Loucy (cell line): ENCODE results near the gene CDCA3.
A peak's percentile ranks its signal among the peaks of the same experiment; 100 is the strongest.

Experiments
- H2AFZ ChIP-seq: fragments of 200-600 bp; sonication (generic); 2 replicates; pipeline ENCODE4 v1.6.0; 2016; ENCODE audit warnings: antibody characterized with exemption, mild to moderate bottlenecking, low read length, moderate library complexity
- H3F3A ChIP-seq: fragments of 200-600 bp; 2 replicates; pipeline ENCODE4 v1.6.0; 2016; ENCODE audit warnings: antibody characterized with exemption, low read depth, mild to moderate bottlenecking
- H3K27me3 ChIP-seq: fragments of 200-600 bp; sonication (generic); 2 replicates; pipeline ENCODE4 v1.6.1; 2014; ENCODE audit warnings: low read length, mild to moderate bottlenecking; ENCODE audit not compliant: insufficient read depth, poor library complexity, severe bottlenecking
- H3K36me3 ChIP-seq: fragments of 200-600 bp; sonication (generic); 2 replicates; pipeline ENCODE4 v1.6.1; 2016; ENCODE audit warnings: low read length; ENCODE audit not compliant: insufficient read depth
- H3K4me1 ChIP-seq: fragments of 200-600 bp; sonication (generic); 2 replicates; pipeline ENCODE4 v1.5.1; 2014; ENCODE audit warnings: low read length, mild to moderate bottlenecking; ENCODE audit not compliant: insufficient read depth, poor library complexity, severe bottlenecking
- H3K4me2 ChIP-seq: fragments of 200-600 bp; sonication (generic); 2 replicates; pipeline ENCODE4 v1.6.0; 2014; ENCODE audit warnings: antibody characterized with exemption, low read length, low read depth, mild to moderate bottlenecking; ENCODE audit not compliant: poor library complexity, severe bottlenecking
- H3K4me3 ChIP-seq: fragments of 200-600 bp; sonication (generic); 2 replicates; pipeline ENCODE4 v1.5.1; 2014; ENCODE audit warnings: low read length, mild to moderate bottlenecking, mixed read lengths; ENCODE audit not compliant: poor library complexity, severe bottlenecking
- H3K79me2 ChIP-seq: fragments of 200-600 bp; sonication (generic); 2 replicates; pipeline ENCODE4 v1.6.1; 2014; ENCODE audit warnings: low read length; ENCODE audit not compliant: insufficient read depth
- H3K9ac ChIP-seq: fragments of 200-600 bp; sonication (generic); 2 replicates; pipeline ENCODE4 v1.6.0; 2014; ENCODE audit warnings: mild to moderate bottlenecking, low read depth, low read length, moderate library complexity; ENCODE audit not compliant: poor library complexity, severe bottlenecking
- H3K9me2 ChIP-seq: fragments of 200-600 bp; sonication (generic); replicated peaks from 2 replicates; pipeline ENCODE4 v1.6.1; 2016; ENCODE audit warnings: low read depth, low read length, mixed read lengths
- H3K9me3 ChIP-seq: fragments of 200-600 bp; sonication (generic); 2 replicates; pipeline ENCODE4 v1.6.1; 2014; ENCODE audit warnings: mild to moderate bottlenecking, antibody characterized with exemption, low read length, low read depth; ENCODE audit not compliant: insufficient read depth
- H4K20me1 ChIP-seq: fragments of 200-600 bp; sonication (generic); 2 replicates; pipeline ENCODE4 v1.6.0; 2014; ENCODE audit warnings: antibody characterized with exemption, low read length, mild to moderate bottlenecking; ENCODE audit not compliant: insufficient read depth, poor library complexity, severe bottlenecking
- CTCF ChIP-seq: fragments of 200-600 bp; sonication (generic); conservative IDR thresholded peaks from 2 replicates; pipeline ENCODE4 v1.5.1; 2014; ENCODE audit warnings: mild to moderate bottlenecking, antibody characterized with exemption, low read length
- EZH2phosphoT487 ChIP-seq: fragments of 200-600 bp; IDR thresholded peaks from 2 replicates; pipeline ENCODE4 v1.6.1; 2018; ENCODE audit warnings: antibody characterized with exemption, mild to moderate bottlenecking, moderate library complexity, borderline replicate concordance

CDCA3 gene

GRCh38 chr12:6830999-6831398, 20.1 kb downstream of the CDCA3 start:
- H3K9ac ChIP-seq: peak overlapping the region; percentile 89
- no peaks in the 10 kb centered on the region for H3K9me3 ChIP-seq
- H3F3A ChIP-seq: no peaks in the 10 kb centered on the region
- no peaks in the 10 kb centered on the region for H4K20me1 ChIP-seq
- H3K27me3 ChIP-seq: no peaks in the 10 kb centered on the region
- H3K79me2 ChIP-seq: peaks cover 25% of the 10 kb centered on the region; the same call in 1 of the 2 replicates
- H3K4me1 ChIP-seq: peaks cover 21% of the 10 kb centered on the region
- H3K4me2 ChIP-seq: peak overlapping the region; percentile 77
- H2AFZ ChIP-seq: no peak overlapping the region
- TF ChIP-seq EZH2phosphoT487 (no peak), CTCF (no peak)
- no peak overlapping the region for H3K4me3 ChIP-seq
- H3K9me2 ChIP-seq: no peaks in the 10 kb centered on the region
- peaks cover 11% of the 10 kb centered on the region; the same call in 1 of the 2 replicates for H3K36me3 ChIP-seq

GRCh38 chr12:6830286-6830890, 20.7 kb downstream of the CDCA3 start:
- Histone ChIP-seq H3K9me2 (no peaks in the 10 kb centered on the region), H3K36me3 (peaks cover 11% of the 10 kb centered on the region; the same call in 1 of the 2 replicates), H3K9me3 (no peaks in the 10 kb centered on the region), H4K20me1 (no peaks in the 10 kb centered on the region), H3K4me1 (peaks cover 21% of the 10 kb centered on the region), H3K79me2 (peaks cover 25% of the 10 kb centered on the region; the same call in 1 of the 2 replicates), H2AFZ (no peak overlapping the region), H3K9ac (peak overlapping the region; percentile 89), H3F3A (no peaks in the 10 kb centered on the region), H3K4me3 (peak overlapping the region; percentile 77), H3K4me2 (peak overlapping the region; percentile 77), H3K27me3 (no peaks in the 10 kb centered on the region)
- TF ChIP-seq EZH2phosphoT487 (no peak), CTCF (no peak)

GRCh38 chr12:6829536-6830220, 21.4 kb downstream of the CDCA3 start:
- Histone ChIP-seq H4K20me1 (no peaks in the 10 kb centered on the region), H2AFZ (peak overlapping the region; percentile 62; the same call in 1 of the 2 replicates), H3K4me2 (peak overlapping the region; percentile 77), H3K36me3 (peaks cover 11% of the 10 kb centered on the region; the same call in 1 of the 2 replicates), H3K27me3 (no peaks in the 10 kb centered on the region), H3F3A (no peaks in the 10 kb centered on the region), H3K4me1 (peaks cover 21% of the 10 kb centered on the region), H3K79me2 (peaks cover 25% of the 10 kb centered on the region; the same call in 1 of the 2 replicates), H3K9ac (peak overlapping the region; percentile 89), H3K9me3 (no peaks in the 10 kb centered on the region), H3K4me3 (peak overlapping the region; percentile 77), H3K9me2 (no peaks in the 10 kb centered on the region)
- TF ChIP-seq CTCF (peak; percentile 43), EZH2phosphoT487 (no peak)
